ENCODE measurements around the gene TMEM238.

The TMEM238 gene

DNA sequence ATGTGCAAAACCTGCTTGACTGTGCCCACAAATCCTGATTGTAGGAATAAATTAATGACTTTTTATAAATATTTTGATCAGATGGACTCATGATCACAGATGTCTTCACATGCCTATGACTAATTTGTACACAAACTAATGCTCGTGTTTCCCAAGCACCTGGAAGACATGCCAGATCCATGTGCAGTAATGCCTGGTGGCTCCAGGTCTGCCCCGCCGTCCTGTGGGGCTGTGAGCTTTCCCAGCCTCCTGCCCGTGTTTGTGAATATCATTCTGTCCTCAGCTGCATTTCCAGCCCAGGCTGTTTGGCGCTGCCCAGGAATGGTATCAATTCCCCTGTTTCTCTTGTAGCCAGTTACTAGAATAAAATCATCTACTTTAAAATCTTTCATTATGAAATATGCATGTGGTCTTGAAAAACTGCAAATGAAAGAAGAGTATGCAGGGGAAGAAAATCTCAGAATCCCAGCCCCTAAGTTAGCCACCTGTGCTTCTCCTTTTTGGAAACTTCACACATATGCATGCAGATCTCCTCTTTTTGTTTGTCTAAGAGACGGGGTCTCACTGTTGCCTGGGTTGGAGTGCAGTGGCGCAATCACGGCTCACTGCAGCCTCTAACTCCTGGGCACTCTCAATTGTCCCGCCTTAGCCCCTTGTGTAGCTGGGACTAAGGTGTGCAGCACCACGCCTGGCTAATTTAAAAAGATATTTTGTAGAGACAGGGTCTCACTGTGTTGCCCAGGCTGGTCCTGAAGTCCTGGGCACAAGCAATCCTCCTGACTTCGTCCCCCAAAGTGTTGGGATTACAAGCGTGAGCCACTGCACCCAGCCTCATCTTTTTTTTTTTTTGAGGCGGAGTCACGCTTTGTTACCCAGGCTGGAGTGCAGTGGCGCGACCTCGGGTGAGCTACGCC, 7.9 kb upstream of the TMEM238 start:
- Histone ChIP-seq H3K9ac (ENCODE audit: low read length) (no peak overlapping the region), H2AFZ (ENCODE audit: low read depth, low read length, severe bottlenecking) (no peak overlapping the region), H4K20me1 (ENCODE audit: low read depth, low read length) (peaks cover 20% of the 10 kb centered on the region), H3K4me3 (ENCODE audit: insufficient read depth, low read length, poor library complexity, severe bottlenecking) (no peak overlapping the region), H3K27ac (ENCODE audit: low read depth, low read length) (no peak overlapping the region), H3K9me2 (replicated peaks; ENCODE audit: insufficient read depth, low read length) (no peaks in the 10 kb centered on the region), H3K36me3 (ENCODE audit: low read length) (peaks cover 20% of the 10 kb centered on the region), H3K4me2 (ENCODE audit: low read depth, low read length, poor library complexity, severe bottlenecking) (no peak overlapping the region), H3K9me3 (ENCODE audit: insufficient read depth, low read length) (no peaks in the 10 kb centered on the region), H3K79me2 (ENCODE audit: insufficient read depth, low read length) (peaks cover 9% of the 10 kb centered on the region), H3K27me3 (ENCODE audit: low read length) (no peaks in the 10 kb centered on the region), H3F3A (ENCODE audit: insufficient read depth) (peaks cover 35% of the 10 kb centered on the region)
- TF ChIP-seq, protein P1, sequence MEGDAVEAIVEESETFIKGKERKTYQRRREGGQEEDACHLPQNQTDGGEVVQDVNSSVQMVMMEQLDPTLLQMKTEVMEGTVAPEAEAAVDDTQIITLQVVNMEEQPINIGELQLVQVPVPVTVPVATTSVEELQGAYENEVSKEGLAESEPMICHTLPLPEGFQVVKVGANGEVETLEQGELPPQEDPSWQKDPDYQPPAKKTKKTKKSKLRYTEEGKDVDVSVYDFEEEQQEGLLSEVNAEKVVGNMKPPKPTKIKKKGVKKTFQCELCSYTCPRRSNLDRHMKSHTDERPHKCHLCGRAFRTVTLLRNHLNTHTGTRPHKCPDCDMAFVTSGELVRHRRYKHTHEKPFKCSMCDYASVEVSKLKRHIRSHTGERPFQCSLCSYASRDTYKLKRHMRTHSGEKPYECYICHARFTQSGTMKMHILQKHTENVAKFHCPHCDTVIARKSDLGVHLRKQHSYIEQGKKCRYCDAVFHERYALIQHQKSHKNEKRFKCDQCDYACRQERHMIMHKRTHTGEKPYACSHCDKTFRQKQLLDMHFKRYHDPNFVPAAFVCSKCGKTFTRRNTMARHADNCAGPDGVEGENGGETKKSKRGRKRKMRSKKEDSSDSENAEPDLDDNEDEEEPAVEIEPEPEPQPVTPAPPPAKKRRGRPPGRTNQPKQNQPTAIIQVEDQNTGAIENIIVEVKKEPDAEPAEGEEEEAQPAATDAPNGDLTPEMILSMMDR (IDR thresholded peaks at IDR 0.05; ENCODE audit: insufficient read depth, low read length, poor library complexity, severe bottlenecking), result no peak
- no peak for TF ChIP-seq EZH2phosphoT487 (conservative IDR thresholded peaks at IDR 0.05; ENCODE audit: low read length)

DNA sequence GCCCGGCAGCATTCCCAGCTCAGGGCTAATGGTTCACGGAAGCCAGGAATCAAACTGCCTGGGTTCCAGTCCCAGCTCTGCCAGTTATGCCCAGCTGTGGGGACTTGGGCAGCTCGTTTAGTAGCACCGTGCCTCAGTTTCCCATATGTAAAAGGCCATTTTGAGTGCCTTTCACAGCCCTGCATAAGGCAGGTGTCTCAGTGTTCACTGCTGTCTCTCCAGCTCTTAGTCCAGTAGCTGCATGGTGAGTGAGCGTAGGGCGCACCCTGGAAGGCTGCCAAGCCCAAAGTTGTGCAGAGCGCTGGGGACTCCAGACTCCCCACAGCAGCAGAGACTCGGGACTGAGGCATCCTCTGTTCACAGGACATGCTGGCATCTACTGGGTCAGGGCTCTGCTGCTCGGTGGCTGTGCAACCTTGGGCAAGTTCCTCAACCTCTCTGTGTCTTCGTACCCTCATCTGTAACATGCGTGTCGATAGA, 7.1 kb upstream of the TMEM238 start:
- no peak for TF ChIP-seq EZH2phosphoT487 (conservative IDR thresholded peaks at IDR 0.05; ENCODE audit: low read length)
- TF ChIP-seq, protein P1 (IDR thresholded peaks at IDR 0.05; ENCODE audit: insufficient read depth, low read length, poor library complexity, severe bottlenecking), result no peak
- H3K36me3 ChIP-seq (ENCODE audit: low read length), result peaks cover 28% of the 10 kb centered on the region
- no peaks in the 10 kb centered on the region for H3K9me2 ChIP-seq (replicated peaks; ENCODE audit: insufficient read depth, low read length)
- H2AFZ ChIP-seq (ENCODE audit: low read depth, low read length, severe bottlenecking), result no peak overlapping the region
- H3K27ac ChIP-seq (ENCODE audit: low read depth, low read length), result no peak overlapping the region
- no peak overlapping the region for H3K4me2 ChIP-seq (ENCODE audit: low read depth, low read length, poor library complexity, severe bottlenecking)
- no peak overlapping the region for H3K9ac ChIP-seq (ENCODE audit: low read length)
- H3K9me3 ChIP-seq (ENCODE audit: insufficient read depth, low read length), result no peaks in the 10 kb centered on the region
- H3K27me3 ChIP-seq (ENCODE audit: low read length), result no peaks in the 10 kb centered on the region
- H3K79me2 ChIP-seq (ENCODE audit: insufficient read depth, low read length), result peaks cover 17% of the 10 kb centered on the region
- no peak overlapping the region for H3K4me3 ChIP-seq (ENCODE audit: insufficient read depth, low read length, poor library complexity, severe bottlenecking)
- peaks cover 42% of the 10 kb centered on the region for H3F3A ChIP-seq (ENCODE audit: insufficient read depth)
- peaks cover 26% of the 10 kb centered on the region for H4K20me1 ChIP-seq (ENCODE audit: low read depth, low read length)

DNA sequence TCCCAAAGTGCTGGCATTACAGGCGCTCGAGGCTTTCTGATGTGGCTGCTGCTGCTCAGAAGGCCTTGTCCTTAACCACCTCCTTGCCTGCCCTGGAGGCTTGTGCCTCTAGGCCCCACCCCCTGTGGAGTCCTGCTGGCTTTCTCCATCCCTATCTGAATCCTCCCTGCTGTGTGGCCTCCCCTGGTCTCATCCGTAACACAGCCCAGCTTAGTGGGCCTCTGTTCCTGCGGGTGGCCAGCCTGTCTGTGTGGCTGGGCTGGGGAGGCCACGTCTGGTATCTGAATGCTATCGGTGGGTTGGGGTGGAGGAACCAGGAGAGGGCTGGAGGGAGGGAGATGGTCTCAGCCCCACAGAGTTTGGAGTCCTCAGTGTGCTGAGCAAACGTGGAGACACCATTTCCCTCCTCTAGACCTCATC, 6.4 kb upstream of the TMEM238 start:
- peaks cover 31% of the 10 kb centered on the region for H3K36me3 ChIP-seq (ENCODE audit: low read length)
- H3K9me2 ChIP-seq (replicated peaks; ENCODE audit: insufficient read depth, low read length), result no peaks in the 10 kb centered on the region
- no peaks in the 10 kb centered on the region for H3K27me3 ChIP-seq (ENCODE audit: low read length)
- peaks cover 44% of the 10 kb centered on the region for H3F3A ChIP-seq (ENCODE audit: insufficient read depth)
- peaks cover 21% of the 10 kb centered on the region for H3K79me2 ChIP-seq (ENCODE audit: insufficient read depth, low read length)
- TF ChIP-seq, protein P1 (IDR thresholded peaks at IDR 0.05; ENCODE audit: insufficient read depth, low read length, poor library complexity, severe bottlenecking), result no peak
- H3K9ac ChIP-seq (ENCODE audit: low read length), result no peak overlapping the region
- no peak overlapping the region for H3K27ac ChIP-seq (ENCODE audit: low read depth, low read length)
- no peak overlapping the region for H2AFZ ChIP-seq (ENCODE audit: low read depth, low read length, severe bottlenecking)
- peaks cover 26% of the 10 kb centered on the region for H4K20me1 ChIP-seq (ENCODE audit: low read depth, low read length)
- no peak overlapping the region for H3K4me3 ChIP-seq (ENCODE audit: insufficient read depth, low read length, poor library complexity, severe bottlenecking)
- no peak overlapping the region for H3K4me2 ChIP-seq (ENCODE audit: low read depth, low read length, poor library complexity, severe bottlenecking)
- H3K9me3 ChIP-seq (ENCODE audit: insufficient read depth, low read length), result no peaks in the 10 kb centered on the region

Data from SU-DHL-6 (cell line).